Right lobe of liver (tissue), 4 donors: ENCODE measurements around the gene EPB41L4B.

Experiments used
- POLR2A ChIP-seq: fragments of 450-650 bp; IDR thresholded peaks from one replicate; pipeline ENCODE4 v1.6.1; 2017; ENCODE audit warnings: antibody characterized with exemption, mild to moderate bottlenecking
- TF ChIP-seq, protein P1 (sequence below), 4 donors: fragments of 200-600 bp in 3 of 4; fragments of 450-650 bp in 1 of 4; IDR thresholded peaks; one replicate each; pipeline versions ENCODE4 v1.5.1 to v1.8.0; 2016 to 2022; ENCODE audit warnings: antibody characterized with exemption in 4 of 4, mild to moderate bottlenecking in 2 of 4
- donor health status: DM: no; HTN: no; CAD: no.
- donor health status: DM: no; HTN: no; CAD: no.
- donor health status: DM: no; HTN: yes; CAD: no.

DNA sequence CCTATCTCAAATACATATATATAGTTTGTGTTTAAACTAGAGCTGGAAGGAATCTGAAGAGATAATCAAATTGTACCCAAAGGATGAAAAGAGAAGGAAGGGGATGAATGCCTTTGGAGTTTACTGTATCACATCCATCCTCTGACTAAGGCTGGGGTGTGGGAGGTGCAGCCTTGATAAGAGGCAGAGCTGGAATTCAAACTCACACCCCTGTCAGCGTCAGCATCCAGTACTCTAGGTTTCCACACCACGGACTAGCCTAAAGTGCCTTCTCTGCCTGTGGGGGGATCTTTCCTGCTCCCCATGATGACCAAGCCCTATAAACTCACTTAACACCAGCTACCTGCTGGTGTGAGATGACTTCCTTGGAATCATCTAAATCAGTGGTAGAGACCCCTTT, 48.1 kb downstream of the EPB41L4B start:
- TF ChIP-seq, protein P1, sequence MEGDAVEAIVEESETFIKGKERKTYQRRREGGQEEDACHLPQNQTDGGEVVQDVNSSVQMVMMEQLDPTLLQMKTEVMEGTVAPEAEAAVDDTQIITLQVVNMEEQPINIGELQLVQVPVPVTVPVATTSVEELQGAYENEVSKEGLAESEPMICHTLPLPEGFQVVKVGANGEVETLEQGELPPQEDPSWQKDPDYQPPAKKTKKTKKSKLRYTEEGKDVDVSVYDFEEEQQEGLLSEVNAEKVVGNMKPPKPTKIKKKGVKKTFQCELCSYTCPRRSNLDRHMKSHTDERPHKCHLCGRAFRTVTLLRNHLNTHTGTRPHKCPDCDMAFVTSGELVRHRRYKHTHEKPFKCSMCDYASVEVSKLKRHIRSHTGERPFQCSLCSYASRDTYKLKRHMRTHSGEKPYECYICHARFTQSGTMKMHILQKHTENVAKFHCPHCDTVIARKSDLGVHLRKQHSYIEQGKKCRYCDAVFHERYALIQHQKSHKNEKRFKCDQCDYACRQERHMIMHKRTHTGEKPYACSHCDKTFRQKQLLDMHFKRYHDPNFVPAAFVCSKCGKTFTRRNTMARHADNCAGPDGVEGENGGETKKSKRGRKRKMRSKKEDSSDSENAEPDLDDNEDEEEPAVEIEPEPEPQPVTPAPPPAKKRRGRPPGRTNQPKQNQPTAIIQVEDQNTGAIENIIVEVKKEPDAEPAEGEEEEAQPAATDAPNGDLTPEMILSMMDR (IDR thresholded peaks at IDR 0.05), result no peak
- TF ChIP-seq POLR2A, result no peak
